Activated T-cell treated with anti-CD3 and anti-CD28 coated beads, Interleukin-2, amount 50 U/mL, for 4 hours (primary cell): ENCODE results near the gene CD320. TPM values are rescaled to one million over a fixed set of nuclear protein-coding genes. Genes with fewer than 3 reads are reported as not detected.

Experiments used
- ATAC-seq, 2 donors: fragments of 200-7000 bp; cut with Tn5 transposase; one replicate each; pipeline ENCODE4 v1.10.0; 2021
- DNase-seq: peaks from one replicate; pipeline ENCODE4 v3.0.0-alpha.2; 2020
- H3K27me3 Mint-ChIP-seq: one replicate; pipeline ENCODE4 v1.8.0; 2021; ENCODE audit warnings: low read depth, mixed read lengths
- H3K36me3 Mint-ChIP-seq: one replicate; pipeline ENCODE4 v1.8.0; 2022; ENCODE audit warnings: mixed read lengths; ENCODE audit not compliant: insufficient read depth
- H3K4me1 Mint-ChIP-seq: one replicate; pipeline ENCODE4 v1.8.0; 2021; ENCODE audit warnings: low read depth, mixed read lengths
- H3K4me3 Mint-ChIP-seq: one replicate; pipeline ENCODE4 v1.8.0; 2021; ENCODE audit warnings: mild to moderate bottlenecking, moderate library complexity, mixed read lengths
- H3K9me3 Mint-ChIP-seq: one replicate; pipeline ENCODE4 v1.8.0; 2021; ENCODE audit warnings: mixed read lengths
- total RNA-seq, 3 donors: library from RNA; stranded (reverse); gene quantifications; one replicate each; pipeline ENCODE4 v1.2.1, GENCODE V29; 2021

CD320 gene
- total RNA-seq, 3 donors from 2014 or later: 142 to 175 (median 145) TPM

- ATAC-seq (no peak), DNase-seq (no peak)
- no peaks in the 10 kb centered on the region for H3K27me3 Mint-ChIP-seq
- H3K4me1 Mint-ChIP-seq: no peaks in the 10 kb centered on the region
- no peak overlapping the region for H3K4me3 Mint-ChIP-seq
- peaks cover 15% of the 10 kb centered on the region for H3K36me3 Mint-ChIP-seq
- H3K9me3 Mint-ChIP-seq: no peaks in the 10 kb centered on the region
Observed at GRCh38 chr19:8257052-8257443, 51.1 kb downstream of the CD320 start.

GRCh38 chr19:8256276-8257051 is 51.7 kb downstream of the CD320 start:
- H3K27me3 Mint-ChIP-seq: no peaks in the 10 kb centered on the region
- ATAC-seq (no peak), DNase-seq (no peak)
- peaks cover 15% of the 10 kb centered on the region for H3K36me3 Mint-ChIP-seq
- H3K4me1 Mint-ChIP-seq: no peaks in the 10 kb centered on the region
- H3K9me3 Mint-ChIP-seq: no peaks in the 10 kb centered on the region
- no peak overlapping the region for H3K4me3 Mint-ChIP-seq

GRCh38 chr19:8255426-8256125 is 52.6 kb downstream of the CD320 start:
- DNase-seq (no peak), ATAC-seq (no peak)
- no peaks in the 10 kb centered on the region for H3K27me3 Mint-ChIP-seq
- H3K4me3 Mint-ChIP-seq: no peak overlapping the region
- peaks cover 15% of the 10 kb centered on the region for H3K36me3 Mint-ChIP-seq
- no peaks in the 10 kb centered on the region for H3K4me1 Mint-ChIP-seq
- no peaks in the 10 kb centered on the region for H3K9me3 Mint-ChIP-seq

DNA sequence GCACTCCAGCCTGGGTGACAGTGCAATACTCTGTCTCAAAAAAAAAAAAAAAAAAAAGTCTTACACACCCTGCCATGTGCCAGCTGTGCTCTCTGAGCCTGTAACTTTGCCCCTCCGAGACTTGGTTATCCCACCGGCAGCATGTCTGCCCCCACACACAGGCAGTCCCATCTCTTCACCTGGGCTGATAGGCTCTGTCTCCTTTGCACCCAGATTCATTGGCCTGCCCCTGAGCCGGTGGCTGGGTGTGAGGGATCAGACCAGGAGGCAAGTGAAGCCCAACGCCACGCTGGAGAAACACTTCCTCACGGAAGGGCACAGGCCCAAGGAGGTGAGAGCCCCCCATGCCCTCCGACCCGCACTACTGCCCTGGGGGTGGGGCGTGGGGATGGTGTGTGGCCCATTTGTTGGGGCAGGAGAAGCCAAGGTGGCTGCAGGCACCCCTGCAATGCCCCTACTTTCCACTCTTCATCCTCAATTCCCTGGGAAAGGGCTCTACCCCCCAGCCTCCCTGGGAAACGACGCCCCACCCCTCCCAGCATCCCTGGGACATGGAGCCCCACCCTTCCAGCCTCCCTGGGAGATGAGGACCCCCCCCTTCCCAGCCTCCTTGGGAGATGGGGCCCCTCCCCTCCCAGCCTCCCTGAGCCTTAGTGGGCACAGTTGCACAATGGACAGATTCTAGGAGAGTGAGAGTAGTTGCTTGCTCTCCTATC is 53.7 kb downstream of the CD320 start:
- no peak for DNase-seq
- H3K4me3 Mint-ChIP-seq: no peak overlapping the region
- no peaks in the 10 kb centered on the region for H3K9me3 Mint-ChIP-seq
- no peaks in the 10 kb centered on the region for H3K4me1 Mint-ChIP-seq
- H3K27me3 Mint-ChIP-seq: no peaks in the 10 kb centered on the region
- peaks cover 11% of the 10 kb centered on the region for H3K36me3 Mint-ChIP-seq
- no peak for ATAC-seq

- Mint-ChIP-seq H3K27me3 (no peaks in the 10 kb centered on the region), H3K36me3 (peaks cover 8% of the 10 kb centered on the region), H3K4me3 (no peak overlapping the region), H3K9me3 (no peaks in the 10 kb centered on the region), H3K4me1 (no peaks in the 10 kb centered on the region)
- no peak for ATAC-seq
- no peak for DNase-seq
Observed at GRCh38 chr19:8253678-8254077, 54.5 kb downstream of the CD320 start.

- no peaks in the 10 kb centered on the region for H3K9me3 Mint-ChIP-seq
- DNase-seq (peak; percentile 85), ATAC-seq (peak; percentile 93 to 94)
- no peak overlapping the region for H3K4me3 Mint-ChIP-seq
- peaks cover 8% of the 10 kb centered on the region for H3K36me3 Mint-ChIP-seq
- no peaks in the 10 kb centered on the region for H3K4me1 Mint-ChIP-seq
- no peaks in the 10 kb centered on the region for H3K27me3 Mint-ChIP-seq
Observed at GRCh38 chr19:8252922-8253589, 55.1 kb downstream of the CD320 start.

Other genes starting within 250 kb of the CD320 start
- under 1 TPM in 1 of 3 donors, not detected in 2; 0.03 TPM for gene FBN3, start 158.8 kb downstream of the CD320 start, total RNA-seq
- gene CERS4, start 99.0 kb downstream of the CD320 start, total RNA-seq: 10 to 100 TPM; 16.8 to 24.1 (median 19.6) TPM
- 10 to 100 TPM; 81.8 to 96.8 (median 93.0) TPM for gene NDUFA7, start 13.0 kb upstream of the CD320 start, total RNA-seq
- gene RPS28, start 13.1 kb upstream of the CD320 start, total RNA-seq: 1,000 to 10,000 TPM; 2,484 to 2,756 (median 2,693) TPM
- gene KANK3, start 34.9 kb upstream of the CD320 start, total RNA-seq: under 1 TPM in 2 of 3 donors, not detected in 1; 0.41 to 0.43 TPM
- gene ANGPTL4, start 55.8 kb upstream of the CD320 start, total RNA-seq: under 1 TPM in 1 of 3 donors, not detected in 2; 0.24 TPM
- 10 to 100 TPM; 69.5 to 73.9 (median 71.4) TPM for gene RAB11B, start 82.0 kb upstream of the CD320 start, total RNA-seq
- gene MARCHF2, start 104.9 kb upstream of the CD320 start, total RNA-seq: 1 to 10 TPM; 6.4 to 9.5 (median 6.7) TPM
- 100 to 1,000 TPM; 448 to 486 (median 453) TPM for gene HNRNPM, start 136.6 kb upstream of the CD320 start, total RNA-seq
- gene PRAM1, start 194.3 kb upstream of the CD320 start, total RNA-seq: under 1 TPM in 1 of 3 donors, not detected in 2; 0.13 TPM
- 10 to 100 TPM; 27.8 to 31.2 (median 29.4) TPM for gene ZNF414, start 205.8 kb upstream of the CD320 start, total RNA-seq